Mucosa of rectum (tissue), 2 donors: ENCODE results near the gene RNF224.

Experiments used
- H3K27ac ChIP-seq, 2 donors: one replicate each; pipeline ENCODE4 v1.7.0; 2013; ENCODE audit warnings: inconsistent platforms in 2 of 2, low read depth in 2 of 2, low read length in 2 of 2
- H3K27me3 ChIP-seq, 2 donors: one replicate each; pipeline ENCODE4 v1.7.0; 2013; ENCODE audit warnings: low read length in 2 of 2; ENCODE audit not compliant: control insufficient read depth in 2 of 2, insufficient read depth in 2 of 2
- H3K36me3 ChIP-seq, 2 donors: one replicate each; pipeline ENCODE4 v1.7.0; 2013; ENCODE audit warnings: low read length in 2 of 2; ENCODE audit not compliant: control insufficient read depth in 2 of 2, insufficient read depth in 2 of 2
- H3K4me1 ChIP-seq, 2 donors: one replicate each; pipeline ENCODE4 v1.7.0; 2013; ENCODE audit warnings: low read length in 2 of 2, mild to moderate bottlenecking in 1 of 2; ENCODE audit not compliant: control insufficient read depth in 2 of 2, insufficient read depth in 2 of 2
- H3K4me3 ChIP-seq, 2 donors: one replicate each; pipeline ENCODE4 v1.7.0; 2013; ENCODE audit warnings: low read length in 2 of 2
- H3K9ac ChIP-seq, 2 donors: one replicate each; pipeline ENCODE4 v1.7.0; 2013; ENCODE audit warnings: low read length in 2 of 2, low read depth in 1 of 2, mild to moderate bottlenecking in 1 of 2
- H3K9me3 ChIP-seq, 2 donors: one replicate each; pipeline ENCODE4 v1.7.0; 2013; ENCODE audit warnings: low read length in 2 of 2; ENCODE audit not compliant: control insufficient read depth in 2 of 2
- donor health status: healthy.
- donor health status: Normal muscosa, but diverticular disease.

Gene RNF224

DNA sequence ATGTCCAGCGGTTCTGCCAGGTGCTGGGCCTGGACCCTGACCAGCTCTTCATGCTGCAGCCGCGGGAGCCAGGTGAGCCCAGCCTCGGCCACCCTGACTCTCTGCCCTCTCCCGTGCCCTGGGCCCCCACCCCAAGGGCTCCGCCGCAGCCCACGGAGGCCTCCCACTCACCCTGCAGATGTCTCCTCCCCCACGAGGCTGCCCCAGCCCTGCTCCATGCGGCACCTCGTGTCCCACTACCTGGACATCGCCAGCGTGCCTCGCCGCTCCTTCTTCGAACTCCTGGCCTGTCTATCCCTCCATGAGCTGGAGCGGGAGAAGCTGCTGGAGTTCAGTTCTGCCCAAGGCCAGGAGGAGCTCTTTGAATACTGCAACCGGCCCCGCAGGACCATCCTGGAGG, 12.7 kb upstream of the RNF224 start:
- no peak overlapping the region for H3K4me3 ChIP-seq
- H3K27me3 ChIP-seq, result no peaks in the 10 kb centered on the region
- H3K36me3 ChIP-seq, result no peaks in the 10 kb centered on the region
- no peak overlapping the region for H3K27ac ChIP-seq
- no peaks in the 10 kb centered on the region for H3K9me3 ChIP-seq
- no peak overlapping the region for H3K9ac ChIP-seq
- H3K4me1 ChIP-seq, result peaks cover 17 to 22% of the 10 kb centered on the region in 2 donors

DNA sequence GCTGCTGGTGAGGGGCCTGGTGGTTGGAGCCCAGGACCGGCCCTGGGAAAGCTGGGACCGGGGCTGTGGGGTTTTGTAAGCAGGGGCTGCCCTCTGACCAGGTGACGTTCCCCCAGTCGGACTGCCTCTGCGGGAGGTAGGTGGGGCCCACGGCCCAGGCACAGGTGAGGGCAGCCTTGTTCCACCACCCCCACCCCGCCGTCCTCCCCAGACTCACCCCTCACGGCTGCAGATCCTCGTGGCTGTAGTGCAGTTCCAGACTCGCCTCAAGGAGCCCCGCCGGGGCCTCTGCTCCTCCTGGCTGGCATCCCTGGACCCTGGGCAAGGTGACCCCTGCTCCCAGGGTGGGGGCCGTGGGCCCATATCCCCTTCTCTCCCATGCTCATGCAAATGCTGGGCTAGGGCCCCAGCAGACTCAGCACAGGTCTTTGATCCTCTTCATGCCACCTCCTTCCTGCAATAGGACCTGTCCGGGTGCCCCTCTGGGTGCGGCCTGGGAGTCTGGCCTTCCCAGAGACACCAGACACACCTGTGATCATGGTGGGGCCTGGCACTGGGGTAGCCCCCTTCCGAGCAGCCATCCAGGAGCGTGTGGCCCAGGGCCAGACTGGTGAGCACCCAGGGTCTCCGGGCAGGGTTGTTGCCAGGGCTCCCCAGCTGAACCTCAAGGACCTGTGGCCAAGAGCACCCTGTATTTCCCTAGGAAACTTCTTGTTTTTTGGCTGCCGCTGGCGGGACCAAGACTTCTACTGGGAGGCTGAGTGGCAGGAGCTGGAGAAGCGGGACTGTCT, 11.9 kb upstream of the RNF224 start:
- Histone ChIP-seq H3K9me3 (no peaks in the 10 kb centered on the region), H3K36me3 (no peaks in the 10 kb centered on the region), H3K4me1 (peaks cover 17 to 22% of the 10 kb centered on the region in 2 donors), H3K27ac (no peak overlapping the region), H3K4me3 (no peak overlapping the region), H3K27me3 (no peaks in the 10 kb centered on the region), H3K9ac (no peak overlapping the region)

DNA sequence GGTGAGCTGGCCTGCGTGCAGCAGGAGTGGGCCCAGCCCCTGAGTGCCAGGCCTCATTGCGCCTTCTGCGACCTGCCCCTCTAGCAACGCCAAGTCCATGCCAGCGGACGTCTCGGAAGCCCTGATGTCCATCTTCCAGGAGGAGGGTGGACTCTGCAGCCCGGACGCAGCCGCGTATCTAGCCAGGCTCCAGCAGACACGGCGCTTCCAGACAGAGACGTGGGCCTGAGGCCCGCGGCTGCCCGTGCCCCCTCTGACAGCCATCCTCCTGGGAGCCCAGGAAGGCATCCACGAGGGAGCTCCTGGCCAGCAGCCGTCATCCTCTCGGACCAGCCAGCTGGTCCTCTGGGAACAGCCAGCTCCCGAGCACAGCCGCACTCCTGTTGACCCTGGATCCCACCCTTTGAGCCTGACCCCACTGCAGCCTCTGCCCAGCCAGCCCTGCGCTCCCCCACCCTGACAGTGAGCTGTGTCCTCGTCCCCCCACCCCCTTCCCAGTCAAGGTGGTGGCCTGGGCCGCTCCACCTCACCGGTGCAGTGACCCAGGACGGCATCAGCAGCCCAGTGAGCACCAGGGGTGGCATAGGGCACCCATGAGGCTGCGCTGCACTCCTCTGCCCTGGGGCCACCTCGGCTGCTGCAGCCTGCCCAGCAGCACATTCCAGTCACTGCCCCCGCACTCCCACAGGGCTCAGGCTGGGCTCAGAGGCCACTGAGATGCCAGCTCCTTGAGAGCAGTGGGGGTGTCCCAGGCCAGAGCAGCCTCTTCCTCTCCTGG, 10.9 kb upstream of the RNF224 start:
- Histone ChIP-seq H3K36me3 (no peaks in the 10 kb centered on the region), H3K9me3 (no peaks in the 10 kb centered on the region), H3K27ac (no peak overlapping the region), H3K27me3 (no peaks in the 10 kb centered on the region), H3K4me3 (no peak overlapping the region), H3K9ac (peak overlapping the region in 1 of 2 donors; percentile 41), H3K4me1 (peaks cover 18 to 22% of the 10 kb centered on the region in 2 donors)

DNA sequence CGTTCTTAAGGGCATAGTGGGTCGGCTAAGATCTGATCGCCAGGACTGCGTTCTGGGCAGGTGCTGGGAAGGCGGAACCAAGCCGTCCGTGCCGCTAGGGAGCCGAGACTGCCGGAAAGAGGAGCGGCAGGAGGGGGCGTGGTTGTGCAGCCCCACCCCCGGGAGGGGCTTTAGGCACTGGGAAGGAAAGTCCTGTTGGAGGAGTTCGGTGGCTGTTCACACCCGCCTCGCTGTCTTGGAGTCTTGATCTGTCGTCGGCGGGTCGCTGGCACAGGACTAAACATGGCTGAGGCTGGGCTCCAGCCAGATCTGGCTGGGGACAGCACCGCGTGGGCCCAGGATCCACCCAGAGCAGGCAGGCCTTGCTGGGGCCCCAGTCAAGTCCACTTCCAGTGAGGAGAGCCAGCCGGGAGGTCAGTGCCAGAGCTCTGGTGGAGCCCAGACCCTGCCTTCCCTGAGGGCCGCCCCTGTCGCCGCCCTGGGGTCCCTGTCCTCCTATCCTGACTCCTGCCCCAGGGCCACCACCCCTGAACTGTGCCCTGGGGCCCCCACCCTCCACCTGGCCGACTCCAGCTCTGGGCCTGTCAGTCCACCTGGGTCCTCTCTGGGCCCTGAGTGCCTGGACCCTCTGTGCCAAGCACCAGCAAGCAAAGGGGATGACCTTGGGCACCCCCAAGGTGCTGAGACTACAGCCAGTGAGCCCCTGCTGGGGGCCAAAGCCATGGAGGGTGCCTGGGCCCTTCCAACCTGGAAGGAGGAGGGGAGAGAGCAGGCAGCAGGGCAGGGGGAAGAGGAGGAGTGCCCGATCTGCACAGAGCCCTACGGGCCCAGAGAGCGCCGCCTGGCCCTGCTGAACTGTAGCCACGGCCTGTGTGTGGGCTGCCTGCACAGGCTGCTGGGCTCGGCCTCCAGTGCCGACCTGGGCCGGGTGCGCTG, 9.8 kb upstream of the RNF224 start:
- peak overlapping the region; percentile 72 to 87 for H3K9ac ChIP-seq
- peaks cover 21 to 23% of the 10 kb centered on the region in 2 donors for H3K4me1 ChIP-seq
- no peaks in the 10 kb centered on the region for H3K9me3 ChIP-seq
- H3K4me3 ChIP-seq, result peak overlapping the region; percentile 62 to 66
- no peaks in the 10 kb centered on the region for H3K27me3 ChIP-seq
- H3K27ac ChIP-seq, result peak overlapping the region; percentile 91 to 93
- no peaks in the 10 kb centered on the region for H3K36me3 ChIP-seq

DNA sequence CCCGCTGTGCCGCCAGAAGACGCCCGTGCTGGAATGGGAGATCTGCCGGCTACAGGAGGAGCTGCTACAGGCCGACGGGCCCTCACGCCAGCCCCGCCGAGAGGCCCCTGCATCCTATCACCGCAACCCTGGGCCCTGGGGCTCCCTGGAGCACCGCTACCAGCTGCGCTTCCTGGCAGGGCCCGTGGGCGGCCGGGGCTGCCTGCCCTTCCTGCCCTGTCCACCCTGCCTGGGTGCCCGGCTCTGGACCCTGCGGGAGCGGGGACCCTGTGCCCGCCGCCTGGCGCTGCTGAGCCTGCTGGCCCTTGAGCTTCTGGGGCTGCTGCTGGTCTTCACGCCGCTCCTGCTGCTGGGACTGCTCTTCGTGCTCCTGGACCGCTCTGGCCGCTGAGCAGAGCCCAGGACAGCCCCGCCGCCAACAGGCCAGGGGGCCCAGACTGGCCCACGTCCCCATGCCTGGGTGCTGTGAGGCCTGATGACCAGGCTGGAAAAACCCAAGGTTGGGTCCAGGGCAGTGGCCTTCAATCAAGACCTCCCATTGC, 9.0 kb upstream of the RNF224 start:
- Histone ChIP-seq H3K9me3 (no peaks in the 10 kb centered on the region), H3K9ac (peak overlapping the region; percentile 72 to 87), H3K27me3 (no peaks in the 10 kb centered on the region), H3K4me3 (peak overlapping the region; percentile 62 to 66), H3K36me3 (no peaks in the 10 kb centered on the region), H3K4me1 (peaks cover 27 to 29% of the 10 kb centered on the region in 2 donors), H3K27ac (peak overlapping the region; percentile 91 to 93)

DNA sequence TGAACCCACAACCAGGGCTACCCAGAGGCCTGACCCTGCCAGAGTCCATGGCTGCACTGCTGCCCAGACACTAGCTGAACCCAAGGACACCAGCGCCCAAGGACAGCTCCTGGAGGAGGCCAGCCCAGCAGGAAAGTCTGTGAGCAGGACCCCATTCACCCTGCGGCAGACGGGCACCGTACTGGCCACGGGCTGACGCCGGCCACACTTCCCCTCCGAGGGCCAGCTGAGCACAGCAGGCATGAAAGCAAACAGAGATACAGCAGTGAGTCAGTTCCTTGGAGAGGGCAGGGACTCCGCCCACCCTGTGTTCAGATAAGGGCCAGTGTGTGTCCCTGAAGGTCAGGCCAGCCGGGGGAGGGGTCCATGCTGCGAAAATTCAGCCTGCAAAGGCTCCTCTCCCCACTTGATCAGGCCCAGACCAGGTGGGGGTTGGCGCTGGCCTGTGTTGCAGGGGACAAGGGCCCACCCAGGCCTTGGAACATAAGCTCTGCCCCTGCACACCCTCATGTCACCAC, 8.5 kb upstream of the RNF224 start:
- H3K27ac ChIP-seq, result peak overlapping the region; percentile 91 to 93
- peak overlapping the region in 1 of 2 donors; percentile 87 for H3K9ac ChIP-seq
- H3K9me3 ChIP-seq, result no peaks in the 10 kb centered on the region
- H3K36me3 ChIP-seq, result no peaks in the 10 kb centered on the region
- no peaks in the 10 kb centered on the region for H3K27me3 ChIP-seq
- peak overlapping the region; percentile 62 to 66 for H3K4me3 ChIP-seq
- peaks cover 27 to 31% of the 10 kb centered on the region in 2 donors for H3K4me1 ChIP-seq

DNA sequence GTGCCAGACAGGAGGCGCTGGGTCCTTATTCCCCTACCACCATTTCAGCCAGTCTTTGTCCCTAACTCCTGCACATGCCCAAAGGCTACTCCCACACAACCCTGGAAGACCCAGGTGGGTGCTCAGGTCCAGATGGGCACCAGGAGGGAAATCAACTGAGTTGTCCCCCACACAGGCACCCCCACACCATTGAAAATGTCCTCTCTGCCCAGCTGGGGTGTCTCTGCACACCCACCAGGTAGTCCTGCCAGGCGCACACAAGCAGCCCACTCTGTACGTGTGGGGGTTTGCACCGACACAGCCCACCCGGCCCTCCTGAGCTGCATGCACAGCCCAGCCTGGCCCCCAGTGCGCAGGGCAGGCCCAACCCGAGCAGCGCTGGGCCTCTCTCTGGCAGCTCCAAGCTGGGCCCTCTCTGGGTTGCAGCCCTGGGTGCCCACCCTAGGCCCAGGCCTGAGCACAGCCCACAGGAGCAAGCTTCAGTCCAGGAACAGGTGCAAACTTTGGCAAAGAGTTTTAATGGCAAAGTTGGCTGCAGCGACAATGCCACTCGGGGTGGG, 7.5 kb upstream of the RNF224 start:
- Histone ChIP-seq H3K27me3 (no peaks in the 10 kb centered on the region), H3K9ac (no peak overlapping the region), H3K4me3 (no peak overlapping the region), H3K4me1 (peaks cover 31 to 35% of the 10 kb centered on the region in 2 donors), H3K9me3 (no peaks in the 10 kb centered on the region), H3K36me3 (no peaks in the 10 kb centered on the region), H3K27ac (no peak overlapping the region)

DNA sequence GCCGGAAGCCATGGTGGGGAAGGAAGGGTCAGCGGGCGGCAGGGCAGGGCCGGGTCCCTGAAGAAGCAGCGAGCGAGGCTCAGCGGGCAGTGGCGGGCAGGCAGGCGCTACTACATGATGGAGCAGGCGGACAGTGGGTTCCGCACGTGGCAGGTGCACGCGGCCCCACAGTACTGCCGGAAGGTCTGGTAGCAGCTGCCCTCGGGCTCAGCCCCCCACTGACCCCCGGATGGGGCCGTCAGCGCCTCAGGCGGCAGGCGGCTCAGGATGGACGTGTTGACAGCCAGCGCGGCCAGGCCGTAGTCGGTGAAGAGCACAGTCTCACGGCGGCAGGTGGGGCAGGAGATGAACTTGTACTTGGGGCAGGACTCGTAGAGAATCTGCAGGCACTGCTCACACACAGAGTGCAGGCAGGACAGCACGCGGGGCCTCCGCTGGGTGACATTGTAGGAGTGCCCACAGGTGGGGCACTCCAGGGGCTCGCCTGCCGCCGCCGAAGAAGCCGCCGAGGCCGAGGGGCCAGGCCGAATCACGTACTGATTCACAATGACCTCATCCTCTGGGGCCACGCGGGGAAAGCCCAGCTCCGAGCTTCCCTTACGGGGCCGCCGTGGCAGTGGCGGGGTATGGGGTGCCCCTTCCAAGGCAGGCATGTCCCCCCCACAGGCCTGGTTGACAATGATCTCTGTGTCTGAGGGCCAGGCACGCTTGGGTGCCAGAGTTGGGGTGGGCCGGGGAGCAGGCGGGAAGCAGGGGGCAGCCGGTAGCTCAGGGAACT, 6.8 kb upstream of the RNF224 start:
- Histone ChIP-seq H3K36me3 (no peaks in the 10 kb centered on the region), H3K4me1 (peaks cover 31 to 35% of the 10 kb centered on the region in 2 donors), H3K4me3 (no peak overlapping the region), H3K9me3 (no peaks in the 10 kb centered on the region), H3K27me3 (no peaks in the 10 kb centered on the region), H3K27ac (no peak overlapping the region), H3K9ac (no peak overlapping the region)

DNA sequence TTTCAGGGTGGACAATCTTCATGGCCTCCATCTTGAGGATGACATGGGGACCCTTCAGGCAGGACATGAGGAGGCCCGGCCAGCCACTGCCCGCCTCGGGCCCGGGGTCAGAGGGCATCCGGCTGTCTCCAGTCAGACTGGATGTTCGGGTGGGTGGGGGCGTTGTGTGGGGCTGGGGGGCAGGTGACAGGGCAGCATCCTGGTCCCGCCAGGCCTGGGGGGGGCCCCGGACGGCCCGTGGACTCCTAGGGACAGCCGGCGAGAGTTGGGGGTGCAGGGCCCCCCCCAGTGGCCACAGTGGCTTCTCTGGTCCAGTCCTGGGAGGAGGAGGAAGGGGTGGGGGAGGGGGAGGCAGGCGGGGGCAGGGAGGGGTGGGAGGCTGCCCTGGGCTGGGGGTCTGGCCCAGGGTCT, 6.2 kb upstream of the RNF224 start:
- H3K9ac ChIP-seq, result no peak overlapping the region
- H3K9me3 ChIP-seq, result no peaks in the 10 kb centered on the region
- no peak overlapping the region for H3K4me3 ChIP-seq
- H3K4me1 ChIP-seq, result peaks cover 31 to 35% of the 10 kb centered on the region in 2 donors
- H3K36me3 ChIP-seq, result no peaks in the 10 kb centered on the region
- H3K27ac ChIP-seq, result no peak overlapping the region
- no peaks in the 10 kb centered on the region for H3K27me3 ChIP-seq
